Measurements from ENCODE around the gene TSFM. TPM values are rescaled to one million over a fixed set of nuclear protein-coding genes. Genes with fewer than 3 reads are reported as not detected.

Gene TSFM
- total and polyA plus RNA-seq, 2 of the 13 experiments (the other 11 are each of a cell fraction or from before 2014, with no cell fraction given), result 29.8 to 68.3 TPM

- TF ChIP-seq, protein P1, sequence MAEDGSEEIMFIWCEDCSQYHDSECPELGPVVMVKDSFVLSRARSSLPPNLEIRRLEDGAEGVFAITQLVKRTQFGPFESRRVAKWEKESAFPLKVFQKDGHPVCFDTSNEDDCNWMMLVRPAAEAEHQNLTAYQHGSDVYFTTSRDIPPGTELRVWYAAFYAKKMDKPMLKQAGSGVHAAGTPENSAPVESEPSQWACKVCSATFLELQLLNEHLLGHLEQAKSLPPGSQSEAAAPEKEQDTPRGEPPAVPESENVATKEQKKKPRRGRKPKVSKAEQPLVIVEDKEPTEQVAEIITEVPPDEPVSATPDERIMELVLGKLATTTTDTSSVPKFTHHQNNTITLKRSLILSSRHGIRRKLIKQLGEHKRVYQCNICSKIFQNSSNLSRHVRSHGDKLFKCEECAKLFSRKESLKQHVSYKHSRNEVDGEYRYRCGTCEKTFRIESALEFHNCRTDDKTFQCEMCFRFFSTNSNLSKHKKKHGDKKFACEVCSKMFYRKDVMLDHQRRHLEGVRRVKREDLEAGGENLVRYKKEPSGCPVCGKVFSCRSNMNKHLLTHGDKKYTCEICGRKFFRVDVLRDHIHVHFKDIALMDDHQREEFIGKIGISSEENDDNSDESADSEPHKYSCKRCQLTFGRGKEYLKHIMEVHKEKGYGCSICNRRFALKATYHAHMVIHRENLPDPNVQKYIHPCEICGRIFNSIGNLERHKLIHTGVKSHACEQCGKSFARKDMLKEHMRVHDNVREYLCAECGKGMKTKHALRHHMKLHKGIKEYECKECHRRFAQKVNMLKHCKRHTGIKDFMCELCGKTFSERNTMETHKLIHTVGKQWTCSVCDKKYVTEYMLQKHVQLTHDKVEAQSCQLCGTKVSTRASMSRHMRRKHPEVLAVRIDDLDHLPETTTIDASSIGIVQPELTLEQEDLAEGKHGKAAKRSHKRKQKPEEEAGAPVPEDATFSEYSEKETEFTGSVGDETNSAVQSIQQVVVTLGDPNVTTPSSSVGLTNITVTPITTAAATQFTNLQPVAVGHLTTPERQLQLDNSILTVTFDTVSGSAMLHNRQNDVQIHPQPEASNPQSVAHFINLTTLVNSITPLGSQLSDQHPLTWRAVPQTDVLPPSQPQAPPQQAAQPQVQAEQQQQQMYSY (CRISPR knock-in tag; IDR thresholded peaks at IDR 0.05), result no peak
- TF ChIP-seq PHF20 (CRISPR knock-in tag; IDR thresholded peaks at IDR 0.05) (peak; percentile 90), ZNF510 (CRISPR knock-in tag; IDR thresholded peaks at IDR 0.05; ENCODE audit: low read depth) (0 out of 2 replicates have a peak, but pooled peaks have one; percentile 59), SIN3B (IDR thresholded peaks at IDR 0.05; ENCODE audit: low read length) (peak; percentile 66), U2AF2 (IDR thresholded peaks at IDR 0.05; ENCODE audit: low read depth, low read length) (peak; percentile 98), PRMT3 (CRISPR knock-in tag; IDR thresholded peaks at IDR 0.05; ENCODE audit: borderline replicate concordance, low read depth) (no peak), HOMEZ (CRISPR knock-in tag; IDR thresholded peaks at IDR 0.05; ENCODE audit: low read depth) (no peak), PRPF4 (IDR thresholded peaks at IDR 0.05; ENCODE audit: low read depth, low read length, poor library complexity, severe bottlenecking) (no peak), ZNF598 (CRISPR knock-in tag; IDR thresholded peaks at IDR 0.05; ENCODE audit: borderline replicate concordance) (peak; percentile 74; the same call in 1 of the 2 replicates)
- TF ChIP-seq, protein P2, sequence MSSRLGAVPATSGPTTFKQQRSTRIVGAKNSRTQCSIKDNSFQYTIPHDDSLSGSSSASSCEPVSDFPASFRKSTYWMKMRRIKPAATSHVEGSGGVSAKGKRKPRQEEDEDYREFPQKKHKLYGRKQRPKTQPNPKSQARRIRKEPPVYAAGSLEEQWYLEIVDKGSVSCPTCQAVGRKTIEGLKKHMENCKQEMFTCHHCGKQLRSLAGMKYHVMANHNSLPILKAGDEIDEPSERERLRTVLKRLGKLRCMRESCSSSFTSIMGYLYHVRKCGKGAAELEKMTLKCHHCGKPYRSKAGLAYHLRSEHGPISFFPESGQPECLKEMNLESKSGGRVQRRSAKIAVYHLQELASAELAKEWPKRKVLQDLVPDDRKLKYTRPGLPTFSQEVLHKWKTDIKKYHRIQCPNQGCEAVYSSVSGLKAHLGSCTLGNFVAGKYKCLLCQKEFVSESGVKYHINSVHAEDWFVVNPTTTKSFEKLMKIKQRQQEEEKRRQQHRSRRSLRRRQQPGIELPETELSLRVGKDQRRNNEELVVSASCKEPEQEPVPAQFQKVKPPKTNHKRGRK (CRISPR knock-in tag; IDR thresholded peaks at IDR 0.05), result no peak
- TF ChIP-seq, protein P3, sequence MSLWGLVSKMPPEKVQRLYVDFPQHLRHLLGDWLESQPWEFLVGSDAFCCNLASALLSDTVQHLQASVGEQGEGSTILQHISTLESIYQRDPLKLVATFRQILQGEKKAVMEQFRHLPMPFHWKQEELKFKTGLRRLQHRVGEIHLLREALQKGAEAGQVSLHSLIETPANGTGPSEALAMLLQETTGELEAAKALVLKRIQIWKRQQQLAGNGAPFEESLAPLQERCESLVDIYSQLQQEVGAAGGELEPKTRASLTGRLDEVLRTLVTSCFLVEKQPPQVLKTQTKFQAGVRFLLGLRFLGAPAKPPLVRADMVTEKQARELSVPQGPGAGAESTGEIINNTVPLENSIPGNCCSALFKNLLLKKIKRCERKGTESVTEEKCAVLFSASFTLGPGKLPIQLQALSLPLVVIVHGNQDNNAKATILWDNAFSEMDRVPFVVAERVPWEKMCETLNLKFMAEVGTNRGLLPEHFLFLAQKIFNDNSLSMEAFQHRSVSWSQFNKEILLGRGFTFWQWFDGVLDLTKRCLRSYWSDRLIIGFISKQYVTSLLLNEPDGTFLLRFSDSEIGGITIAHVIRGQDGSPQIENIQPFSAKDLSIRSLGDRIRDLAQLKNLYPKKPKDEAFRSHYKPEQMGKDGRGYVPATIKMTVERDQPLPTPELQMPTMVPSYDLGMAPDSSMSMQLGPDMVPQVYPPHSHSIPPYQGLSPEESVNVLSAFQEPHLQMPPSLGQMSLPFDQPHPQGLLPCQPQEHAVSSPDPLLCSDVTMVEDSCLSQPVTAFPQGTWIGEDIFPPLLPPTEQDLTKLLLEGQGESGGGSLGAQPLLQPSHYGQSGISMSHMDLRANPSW (CRISPR knock-in tag; IDR thresholded peaks at IDR 0.05; ENCODE audit: borderline replicate concordance), result no peak
- TF ChIP-seq, protein P4, sequence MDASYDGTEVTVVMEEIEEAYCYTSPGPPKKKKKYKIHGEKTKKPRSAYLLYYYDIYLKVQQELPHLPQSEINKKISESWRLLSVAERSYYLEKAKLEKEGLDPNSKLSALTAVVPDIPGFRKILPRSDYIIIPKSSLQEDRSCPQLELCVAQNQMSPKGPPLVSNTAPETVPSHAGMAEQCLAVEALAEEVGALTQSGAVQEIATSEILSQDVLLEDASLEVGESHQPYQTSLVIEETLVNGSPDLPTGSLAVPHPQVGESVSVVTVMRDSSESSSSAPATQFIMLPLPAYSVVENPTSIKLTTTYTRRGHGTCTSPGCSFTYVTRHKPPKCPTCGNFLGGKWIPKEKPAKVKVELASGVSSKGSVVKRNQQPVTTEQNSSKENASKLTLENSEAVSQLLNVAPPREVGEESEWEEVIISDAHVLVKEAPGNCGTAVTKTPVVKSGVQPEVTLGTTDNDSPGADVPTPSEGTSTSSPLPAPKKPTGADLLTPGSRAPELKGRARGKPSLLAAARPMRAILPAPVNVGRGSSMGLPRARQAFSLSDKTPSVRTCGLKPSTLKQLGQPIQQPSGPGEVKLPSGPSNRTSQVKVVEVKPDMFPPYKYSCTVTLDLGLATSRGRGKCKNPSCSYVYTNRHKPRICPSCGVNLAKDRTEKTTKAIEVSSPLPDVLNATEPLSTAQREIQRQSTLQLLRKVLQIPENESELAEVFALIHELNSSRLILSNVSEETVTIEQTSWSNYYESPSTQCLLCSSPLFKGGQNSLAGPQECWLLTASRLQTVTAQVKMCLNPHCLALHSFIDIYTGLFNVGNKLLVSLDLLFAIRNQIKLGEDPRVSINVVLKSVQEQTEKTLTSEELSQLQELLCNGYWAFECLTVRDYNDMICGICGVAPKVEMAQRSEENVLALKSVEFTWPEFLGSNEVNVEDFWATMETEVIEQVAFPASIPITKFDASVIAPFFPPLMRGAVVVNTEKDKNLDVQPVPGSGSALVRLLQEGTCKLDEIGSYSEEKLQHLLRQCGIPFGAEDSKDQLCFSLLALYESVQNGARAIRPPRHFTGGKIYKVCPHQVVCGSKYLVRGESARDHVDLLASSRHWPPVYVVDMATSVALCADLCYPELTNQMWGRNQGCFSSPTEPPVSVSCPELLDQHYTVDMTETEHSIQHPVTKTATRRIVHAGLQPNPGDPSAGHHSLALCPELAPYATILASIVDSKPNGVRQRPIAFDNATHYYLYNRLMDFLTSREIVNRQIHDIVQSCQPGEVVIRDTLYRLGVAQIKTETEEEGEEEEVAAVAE (CRISPR knock-in tag; IDR thresholded peaks at IDR 0.05; ENCODE audit: borderline replicate concordance), result peak; percentile 73; the same call in 1 of the 2 replicates
Observed at GRCh38 chr12:57751788-57752667, 30.6 kb upstream of the TSFM start, which contains the start of gene CDK4 (continued).
